GM15510 (cell line): ENCODE measurements around the gene ST3GAL3.

ENCODE experiments used
- POLR2A ChIP-seq: IDR thresholded peaks from 3 replicates; pipeline ENCODE4 v1.6.1; 2011; ENCODE audit warnings: borderline replicate concordance; ENCODE audit not compliant: insufficient read length; ENCODE audit errors: extremely low read depth

ST3GAL3 gene

GRCh38 chr1:43831851-43832250 lies 124.5 kb downstream of the ST3GAL3 start:
- TF ChIP-seq POLR2A = no peak

- TF ChIP-seq POLR2A = no peak
Observed at GRCh38 chr1:43832255-43832654, 124.9 kb downstream of the ST3GAL3 start.

DNA sequence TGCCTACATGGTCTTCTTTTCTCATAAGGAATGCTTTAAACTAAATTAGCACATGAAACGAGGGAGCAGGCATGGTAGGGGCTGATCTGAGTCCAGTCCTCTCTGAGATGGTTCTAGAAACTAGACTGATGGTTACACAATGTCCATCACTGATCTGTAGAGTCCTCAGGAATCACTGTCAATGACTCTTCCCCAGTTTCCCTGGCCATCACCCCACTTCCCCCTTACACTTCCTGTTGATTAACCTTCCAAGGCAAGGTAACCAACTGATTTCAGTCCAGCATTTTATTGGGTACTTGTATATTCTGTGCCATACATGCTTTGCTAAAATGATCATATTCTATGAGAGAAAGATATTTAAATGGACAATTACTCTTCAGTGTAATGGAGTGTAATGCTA lies 125.7 kb downstream of the ST3GAL3 start:
- no peak for TF ChIP-seq POLR2A

GRCh38 chr1:43834280-43835081 lies 127.1 kb downstream of the ST3GAL3 start:
- TF ChIP-seq POLR2A = no peak

DNA sequence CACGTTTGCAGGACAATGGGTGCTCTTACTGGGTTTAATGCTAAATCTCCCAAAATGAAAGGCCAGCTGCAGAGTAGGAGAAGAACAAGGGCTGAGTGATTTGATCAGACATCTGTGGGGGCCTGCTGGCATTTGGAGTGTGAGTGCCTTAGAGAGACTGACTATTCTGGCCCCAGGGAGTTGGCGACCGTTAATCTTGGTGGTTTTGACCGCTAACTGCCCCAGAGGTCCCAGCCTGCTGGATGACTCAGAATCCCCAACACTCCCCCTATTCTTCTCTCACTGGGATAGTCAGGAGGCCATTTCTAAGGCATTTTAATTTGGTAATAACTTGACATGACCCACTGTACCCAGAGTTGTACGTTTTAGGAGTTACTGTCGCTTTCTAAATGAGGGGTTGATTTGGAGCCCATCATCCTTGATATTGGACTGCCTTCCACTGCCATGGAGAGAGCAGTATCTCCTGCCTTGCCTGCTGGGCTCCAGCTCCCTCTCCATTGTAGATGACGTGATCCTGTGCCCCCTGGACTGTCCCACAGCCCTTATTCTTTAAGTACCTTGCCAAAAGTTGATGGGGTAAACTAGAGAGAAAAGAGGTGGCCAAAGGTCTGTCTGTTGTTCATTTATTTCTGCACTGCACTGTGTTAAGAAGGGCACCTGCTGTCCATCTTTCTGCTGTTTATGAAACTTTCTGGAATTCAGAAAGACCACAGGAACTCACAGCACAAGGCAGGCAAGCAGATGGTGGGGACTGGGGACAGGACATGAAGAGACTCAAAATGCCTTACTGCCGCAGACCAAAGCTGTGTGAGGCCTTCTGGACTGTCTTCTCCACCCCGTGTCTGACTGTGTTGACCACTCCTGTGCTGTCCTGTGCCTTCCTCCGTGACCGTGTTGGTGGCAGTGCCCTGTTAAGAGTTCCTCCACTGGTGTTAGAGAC lies 128.0 kb downstream of the ST3GAL3 start:
- TF ChIP-seq POLR2A = no peak

DNA sequence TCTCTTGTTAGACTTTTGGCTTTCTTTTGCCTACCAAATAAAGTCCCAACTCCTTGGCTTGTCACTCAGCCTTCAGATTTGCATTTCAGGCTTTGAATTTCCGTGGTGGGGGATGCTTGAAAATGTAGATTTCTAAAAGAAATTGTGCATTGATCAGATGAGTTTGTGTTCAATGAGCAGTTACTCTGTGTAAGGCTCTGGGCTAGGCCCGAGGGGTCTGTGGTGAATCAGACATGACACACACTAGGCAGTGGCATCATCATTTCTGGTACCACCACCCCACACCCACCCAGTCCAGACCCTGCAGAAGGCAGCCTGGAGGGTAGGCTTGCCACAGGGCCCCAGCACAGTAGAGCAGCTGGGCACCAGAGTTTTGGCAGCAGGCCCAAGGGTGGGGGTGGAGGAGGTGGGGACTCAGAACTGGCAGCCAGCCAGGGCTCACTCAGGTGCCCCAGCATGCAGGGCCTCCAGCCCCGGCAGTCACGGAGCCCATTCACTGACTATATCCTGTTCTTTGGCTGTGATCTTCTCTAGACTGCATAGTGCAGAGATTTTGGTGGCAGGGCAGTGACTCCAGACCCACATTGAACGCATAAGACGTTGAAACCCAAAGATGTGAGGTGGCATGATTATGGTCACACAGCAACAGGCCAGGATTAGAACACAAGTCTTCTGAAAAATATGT lies 129.1 kb downstream of the ST3GAL3 start:
- peak; percentile 27 for TF ChIP-seq POLR2A

GRCh38 chr1:43839056-43839455 lies 131.7 kb downstream of the ST3GAL3 start:
- TF ChIP-seq POLR2A = no peak

DNA sequence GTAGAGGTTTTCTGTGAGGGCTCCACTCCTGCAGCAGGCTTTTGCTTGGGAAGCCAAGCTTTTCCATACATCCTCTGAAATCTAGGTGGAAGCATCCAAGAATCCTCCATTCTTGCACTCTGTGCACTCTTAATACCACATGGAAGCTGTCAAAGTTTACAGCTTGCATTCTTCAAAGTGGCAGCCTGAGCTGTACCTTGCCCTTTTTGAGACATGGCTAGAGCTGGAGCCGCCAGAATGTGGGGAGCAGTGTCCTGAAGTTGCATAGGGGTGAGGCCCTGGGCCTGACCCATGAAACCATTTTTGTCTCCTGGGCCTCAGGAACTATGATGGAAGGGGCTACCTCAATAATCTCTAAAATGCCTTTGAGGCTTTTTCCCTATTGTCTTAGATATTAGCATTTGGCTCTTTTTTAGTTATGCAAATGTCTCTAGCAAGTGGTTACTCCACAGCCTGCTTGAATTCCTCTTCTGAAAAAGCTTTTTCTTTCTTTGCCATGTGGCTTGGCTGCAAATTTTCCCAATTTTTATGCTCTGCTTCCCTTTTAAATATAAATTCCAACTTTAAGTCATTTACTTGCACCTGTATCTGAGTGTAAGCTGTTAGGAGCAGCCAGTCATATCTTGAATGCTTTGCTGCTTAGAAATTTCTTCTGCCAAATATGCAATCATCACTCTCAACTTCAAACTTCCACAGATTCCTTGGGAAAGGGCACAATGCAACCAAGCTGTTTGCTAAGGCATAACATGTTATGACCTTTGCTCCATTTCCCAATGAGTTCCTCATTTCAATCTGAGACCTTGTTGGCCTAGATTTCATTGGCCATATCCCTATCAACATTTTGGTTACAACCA lies 134.2 kb downstream of the ST3GAL3 start:
- TF ChIP-seq POLR2A = no peak

- TF ChIP-seq POLR2A = no peak
Observed at GRCh38 chr1:43842175-43842498, 134.8 kb downstream of the ST3GAL3 start.

DNA sequence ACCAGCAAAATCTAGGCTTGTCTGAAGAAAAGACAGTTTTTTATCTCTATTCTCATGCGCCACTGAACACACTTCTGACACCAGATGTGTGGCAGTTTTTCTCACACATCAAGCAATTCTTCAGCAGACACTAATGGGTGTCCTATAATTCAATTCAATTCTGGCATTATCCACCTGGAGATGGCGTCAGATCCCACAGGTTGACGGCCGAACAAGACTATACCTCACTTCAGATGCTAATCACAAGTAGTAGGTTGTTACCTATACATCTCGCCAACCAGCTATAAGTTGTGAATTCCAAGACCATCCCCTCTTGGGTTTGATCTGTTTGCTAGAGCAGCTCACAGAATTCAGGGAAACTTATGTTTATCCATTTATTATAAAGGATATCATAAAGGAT lies 136.3 kb downstream of the ST3GAL3 start:
- TF ChIP-seq POLR2A = no peak

DNA sequence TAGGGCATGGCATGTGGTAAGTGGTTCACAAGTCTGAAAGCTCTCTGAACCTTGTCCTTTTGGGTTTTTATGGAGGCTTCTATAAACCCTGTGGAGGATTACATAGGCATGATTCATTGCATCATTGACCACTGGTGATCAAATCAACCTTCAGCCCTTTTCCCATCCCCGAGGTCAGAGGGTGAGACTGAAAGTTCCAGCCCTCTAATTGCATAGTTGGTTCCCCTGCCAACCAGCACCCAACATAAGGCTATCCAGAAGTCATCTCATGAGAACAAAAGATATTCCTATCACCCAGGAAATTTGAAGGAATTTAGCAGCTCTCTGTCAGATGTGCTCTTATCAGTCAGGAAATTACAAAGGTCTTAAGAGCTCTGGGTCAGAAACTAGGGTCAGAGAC lies 136.8 kb downstream of the ST3GAL3 start:
- no peak for TF ChIP-seq POLR2A

DNA sequence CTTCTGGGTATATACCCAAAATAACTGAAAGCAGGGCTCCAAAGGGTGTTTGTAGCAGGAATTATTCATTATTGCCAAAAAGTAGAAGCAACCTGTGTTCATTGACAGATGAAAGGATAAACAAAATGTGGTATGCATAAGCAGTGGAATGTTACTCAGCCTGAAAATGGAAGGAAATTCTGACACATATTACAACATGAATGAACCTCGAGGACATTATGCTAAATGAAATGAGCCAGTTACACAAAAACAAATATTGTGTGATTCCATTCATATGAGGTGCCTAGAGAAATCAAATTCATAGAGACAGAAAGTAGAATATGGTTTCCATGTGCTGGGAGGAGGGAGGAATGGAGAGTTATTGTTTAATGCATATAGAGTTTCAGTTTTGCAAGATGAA lies 140.0 kb downstream of the ST3GAL3 start:
- TF ChIP-seq POLR2A = no peak

DNA sequence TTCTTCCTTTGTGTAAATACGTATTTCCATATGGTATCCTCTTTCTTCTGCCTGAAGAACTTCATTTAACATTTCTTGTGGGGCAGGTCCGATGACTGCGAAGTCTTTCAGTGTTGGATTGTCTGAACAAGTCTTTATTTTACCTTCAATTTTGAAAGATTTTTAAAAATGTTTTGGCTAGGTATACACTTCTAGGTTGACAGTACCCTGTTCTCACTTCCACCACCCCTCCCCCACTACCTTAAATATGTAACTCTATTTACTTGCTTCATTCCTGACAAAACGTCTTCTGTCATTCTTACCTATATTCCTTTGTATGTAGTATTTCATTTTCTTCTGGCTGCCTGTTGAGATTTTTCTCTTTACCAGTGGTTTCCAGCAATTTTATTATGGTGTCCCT lies 140.5 kb downstream of the ST3GAL3 start:
- no peak for TF ChIP-seq POLR2A

DNA sequence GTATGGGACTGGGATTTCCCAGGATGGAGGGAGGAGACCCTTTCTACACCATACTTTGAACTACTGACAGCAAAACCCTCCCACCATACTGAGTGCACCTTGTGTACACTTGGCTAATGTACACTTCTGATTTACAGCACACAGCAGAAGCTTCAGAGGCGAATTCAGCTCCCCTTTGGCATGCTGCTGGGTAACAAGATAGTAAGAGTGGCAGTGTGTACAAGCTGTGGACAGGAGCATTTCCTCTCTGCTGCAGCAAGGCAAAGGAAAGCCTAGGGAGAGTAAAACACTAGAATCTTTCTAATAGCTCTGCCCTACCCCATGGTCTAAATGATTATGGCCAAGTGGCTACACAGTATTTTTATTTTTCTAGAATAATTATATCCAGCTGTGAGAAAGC lies 142.3 kb downstream of the ST3GAL3 start:
- no peak for TF ChIP-seq POLR2A
